GM12873 (cell line): ENCODE measurements around the gene DLGAP1.

Experiments
- TF ChIP-seq, protein P1 (sequence below): IDR thresholded peaks from 2 replicates; pipeline ENCODE4 v1.5.1; 2012; ENCODE audit warnings: low read depth, mild to moderate bottlenecking, moderate library complexity, low read length, control low read depth; ENCODE audit not compliant: insufficient read depth; ENCODE audit errors: missing control alignments

DLGAP1 gene

GRCh38 chr18:4250141-4250540 is 205.0 kb downstream of the DLGAP1 start:
- TF ChIP-seq, protein P1, sequence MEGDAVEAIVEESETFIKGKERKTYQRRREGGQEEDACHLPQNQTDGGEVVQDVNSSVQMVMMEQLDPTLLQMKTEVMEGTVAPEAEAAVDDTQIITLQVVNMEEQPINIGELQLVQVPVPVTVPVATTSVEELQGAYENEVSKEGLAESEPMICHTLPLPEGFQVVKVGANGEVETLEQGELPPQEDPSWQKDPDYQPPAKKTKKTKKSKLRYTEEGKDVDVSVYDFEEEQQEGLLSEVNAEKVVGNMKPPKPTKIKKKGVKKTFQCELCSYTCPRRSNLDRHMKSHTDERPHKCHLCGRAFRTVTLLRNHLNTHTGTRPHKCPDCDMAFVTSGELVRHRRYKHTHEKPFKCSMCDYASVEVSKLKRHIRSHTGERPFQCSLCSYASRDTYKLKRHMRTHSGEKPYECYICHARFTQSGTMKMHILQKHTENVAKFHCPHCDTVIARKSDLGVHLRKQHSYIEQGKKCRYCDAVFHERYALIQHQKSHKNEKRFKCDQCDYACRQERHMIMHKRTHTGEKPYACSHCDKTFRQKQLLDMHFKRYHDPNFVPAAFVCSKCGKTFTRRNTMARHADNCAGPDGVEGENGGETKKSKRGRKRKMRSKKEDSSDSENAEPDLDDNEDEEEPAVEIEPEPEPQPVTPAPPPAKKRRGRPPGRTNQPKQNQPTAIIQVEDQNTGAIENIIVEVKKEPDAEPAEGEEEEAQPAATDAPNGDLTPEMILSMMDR, result no peak

- TF ChIP-seq, protein P1, result no peak
Measured at GRCh38 chr18:4248686-4249085, 206.4 kb downstream of the DLGAP1 start.

DNA sequence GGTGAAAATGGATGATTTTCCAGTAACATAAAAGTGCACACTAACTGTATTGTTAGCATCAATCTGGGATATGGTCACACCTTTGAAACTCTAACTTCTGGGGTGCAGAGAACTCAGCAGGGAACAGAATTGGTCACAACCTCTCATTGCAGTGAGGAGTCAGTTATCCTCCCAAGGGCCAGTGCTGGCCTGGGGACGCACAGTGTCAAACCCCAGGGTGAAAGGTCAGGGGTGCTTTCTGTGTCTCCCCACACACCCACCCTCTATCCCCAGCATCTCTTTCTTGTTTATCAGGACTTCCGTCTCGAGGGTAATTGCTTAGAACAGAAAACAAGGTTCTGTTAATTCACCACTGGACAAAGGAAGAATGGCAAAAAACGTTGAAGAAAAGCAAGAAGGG is 208.7 kb downstream of the DLGAP1 start:
- TF ChIP-seq, protein P1, result no peak

GRCh38 chr18:4245456-4245855 is 209.7 kb downstream of the DLGAP1 start:
- TF ChIP-seq, protein P1, result no peak

DNA sequence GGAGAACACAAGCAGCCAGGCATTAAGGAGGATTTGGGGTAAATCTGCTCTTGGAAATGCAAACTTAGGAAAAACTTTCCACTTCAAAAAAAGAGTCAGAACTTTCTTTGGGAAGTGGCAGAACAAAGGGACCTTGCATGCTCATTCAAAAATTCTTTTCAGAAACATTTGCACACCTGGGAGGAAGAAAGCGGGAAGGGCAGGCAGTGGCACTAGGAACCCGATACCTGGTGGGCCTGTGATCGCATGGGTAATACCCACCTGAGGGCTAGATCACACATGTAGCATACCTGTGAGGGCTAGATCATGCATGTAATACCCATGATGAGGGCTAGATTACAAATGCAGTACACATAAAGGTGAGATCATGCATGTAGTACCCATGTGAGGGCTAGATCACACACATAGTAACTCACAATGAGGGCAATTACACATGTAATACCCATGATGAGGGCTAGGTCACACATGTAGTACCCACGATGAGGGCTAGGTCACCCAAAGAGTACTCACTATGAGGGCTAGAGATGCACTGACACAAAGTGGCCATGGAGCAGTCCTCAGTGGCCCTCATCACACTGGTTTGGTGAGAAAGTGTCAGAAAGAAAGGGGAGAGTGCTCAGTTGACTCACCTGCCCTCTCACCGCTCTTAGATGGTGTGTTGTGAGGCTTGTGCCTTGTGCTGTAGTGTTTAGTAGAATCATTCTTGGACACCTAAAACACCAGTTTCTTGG is 212.5 kb downstream of the DLGAP1 start:
- TF ChIP-seq, protein P1, result no peak

DNA sequence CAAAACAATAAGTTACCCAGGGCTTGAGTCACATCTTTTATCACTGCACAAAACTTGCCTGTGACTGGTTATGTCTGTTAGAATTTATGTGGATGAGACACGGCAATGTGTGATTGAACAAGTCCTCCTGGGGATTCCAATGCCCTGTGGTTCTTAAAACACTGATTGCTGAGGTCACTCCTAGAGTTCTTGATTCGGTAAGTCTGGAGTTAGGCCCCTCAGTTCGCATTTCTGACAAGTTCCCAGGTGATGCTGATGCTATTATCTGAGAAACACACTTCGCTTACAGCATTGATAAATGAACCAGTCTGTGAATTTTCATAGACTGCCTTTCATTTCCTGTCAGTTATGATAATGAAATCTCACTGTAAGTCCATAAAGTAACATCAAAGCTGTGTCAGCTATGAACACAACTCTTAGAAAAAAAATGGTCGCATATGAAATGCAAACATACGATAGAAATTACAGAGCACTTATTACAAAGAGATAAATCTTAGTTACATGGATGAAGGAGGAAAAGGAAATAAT is 214.0 kb downstream of the DLGAP1 start:
- TF ChIP-seq, protein P1, result no peak

GRCh38 chr18:4238966-4239365 is 216.1 kb downstream of the DLGAP1 start:
- TF ChIP-seq, protein P1, result no peak
